ENCODE measurements around the gene YAF2. TPM values are rescaled to one million over a fixed set of nuclear protein-coding genes. Genes with fewer than 3 reads are reported as not detected.

The YAF2 gene
- total and polyA plus RNA-seq, 2 experiments from 2014 or later: 1.0 TPM

DNA sequence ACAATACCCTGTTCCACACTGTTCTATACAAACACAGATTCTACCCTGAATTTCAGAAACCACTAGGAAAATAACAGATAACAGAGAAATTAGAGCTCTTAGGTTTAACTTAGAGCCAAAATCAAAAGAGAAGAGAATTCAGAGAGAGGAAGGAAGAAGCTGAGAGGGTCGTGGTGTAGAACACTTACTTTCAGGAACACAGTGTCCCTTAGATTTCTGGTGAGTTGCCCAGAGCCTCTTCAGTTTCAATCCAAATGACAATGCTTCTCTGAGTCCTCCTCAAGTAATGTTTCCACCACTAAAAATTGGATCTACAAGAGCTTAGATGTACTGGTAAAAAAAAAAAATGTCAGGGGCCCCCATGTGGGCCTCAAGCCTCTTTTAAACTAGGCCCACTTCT lies 2.6 kb downstream of the YAF2 start:
- Histone ChIP-seq H3K9me2 (ENCODE audit: insufficient read depth) (no peaks in the 10 kb centered on the region), H3K27me3 (ENCODE audit: insufficient read depth) (peaks cover 92% of the 10 kb centered on the region), H3K4me1 (ENCODE audit: insufficient read depth) (peaks cover 7% of the 10 kb centered on the region; the same call in 1 of the 2 replicates), H3K4me3 (no peak overlapping the region), H3K27ac (ENCODE audit: low read depth) (no peak overlapping the region), H3F3A (replicated peaks; ENCODE audit: low read depth) (no peaks in the 10 kb centered on the region), H2AFZ (no peak overlapping the region), H3K36me3 (ENCODE audit: insufficient read depth) (no peaks in the 10 kb centered on the region), H4K20me1 (replicated peaks; ENCODE audit: insufficient read depth) (peaks cover 13% of the 10 kb centered on the region), H3K4me2 (no peak overlapping the region), H3K79me2 (replicated peaks; ENCODE audit: insufficient read depth) (no peaks in the 10 kb centered on the region)
- no peak overlapping the region for H3K4me3 Mint-ChIP-seq
- ATAC-seq (no peak), DNase-seq (ENCODE audit: low spot score) (no peak)
- peaks cover 7% of the 10 kb centered on the region for H3K4me1 Mint-ChIP-seq
- H3K27ac Mint-ChIP-seq: no peak overlapping the region
- no peaks in the 10 kb centered on the region; the same call in 2 of the 3 replicates for H3K36me3 Mint-ChIP-seq (ENCODE audit: low read depth)
- H3K9me3 Mint-ChIP-seq: peaks cover 4% of the 10 kb centered on the region; the same call in 2 of the 3 replicates
- TF ChIP-seq POLR2AphosphoS5 (IDR thresholded peaks at IDR 0.05; ENCODE audit: low read depth) (no peak), STAT1 (IDR thresholded peaks at IDR 0.05; ENCODE audit: unreplicated experiment) (no peak), CREB1 (CRISPR knock-in tag; IDR thresholded peaks at IDR 0.05; ENCODE audit: low read depth) (no peak), EZH2 (IDR thresholded peaks at IDR 0.05; ENCODE audit: low read depth, unreplicated experiment) (no peak), NANOG (IDR thresholded peaks at IDR 0.05; ENCODE audit: borderline replicate concordance) (no peak), REST (IDR thresholded peaks at IDR 0.05; ENCODE audit: unreplicated experiment) (no peak), ZNF114 (CRISPR knock-in tag; IDR thresholded peaks at IDR 0.05) (no peak), EZH2phosphoT487 (IDR thresholded peaks at IDR 0.05; ENCODE audit: unreplicated experiment) (no peak), JUNB (IDR thresholded peaks at IDR 0.05; ENCODE audit: unreplicated experiment) (no peak), ZNF331 (CRISPR knock-in tag; IDR thresholded peaks at IDR 0.05; ENCODE audit: low read depth) (no peak)
- TF ChIP-seq, protein P1, sequence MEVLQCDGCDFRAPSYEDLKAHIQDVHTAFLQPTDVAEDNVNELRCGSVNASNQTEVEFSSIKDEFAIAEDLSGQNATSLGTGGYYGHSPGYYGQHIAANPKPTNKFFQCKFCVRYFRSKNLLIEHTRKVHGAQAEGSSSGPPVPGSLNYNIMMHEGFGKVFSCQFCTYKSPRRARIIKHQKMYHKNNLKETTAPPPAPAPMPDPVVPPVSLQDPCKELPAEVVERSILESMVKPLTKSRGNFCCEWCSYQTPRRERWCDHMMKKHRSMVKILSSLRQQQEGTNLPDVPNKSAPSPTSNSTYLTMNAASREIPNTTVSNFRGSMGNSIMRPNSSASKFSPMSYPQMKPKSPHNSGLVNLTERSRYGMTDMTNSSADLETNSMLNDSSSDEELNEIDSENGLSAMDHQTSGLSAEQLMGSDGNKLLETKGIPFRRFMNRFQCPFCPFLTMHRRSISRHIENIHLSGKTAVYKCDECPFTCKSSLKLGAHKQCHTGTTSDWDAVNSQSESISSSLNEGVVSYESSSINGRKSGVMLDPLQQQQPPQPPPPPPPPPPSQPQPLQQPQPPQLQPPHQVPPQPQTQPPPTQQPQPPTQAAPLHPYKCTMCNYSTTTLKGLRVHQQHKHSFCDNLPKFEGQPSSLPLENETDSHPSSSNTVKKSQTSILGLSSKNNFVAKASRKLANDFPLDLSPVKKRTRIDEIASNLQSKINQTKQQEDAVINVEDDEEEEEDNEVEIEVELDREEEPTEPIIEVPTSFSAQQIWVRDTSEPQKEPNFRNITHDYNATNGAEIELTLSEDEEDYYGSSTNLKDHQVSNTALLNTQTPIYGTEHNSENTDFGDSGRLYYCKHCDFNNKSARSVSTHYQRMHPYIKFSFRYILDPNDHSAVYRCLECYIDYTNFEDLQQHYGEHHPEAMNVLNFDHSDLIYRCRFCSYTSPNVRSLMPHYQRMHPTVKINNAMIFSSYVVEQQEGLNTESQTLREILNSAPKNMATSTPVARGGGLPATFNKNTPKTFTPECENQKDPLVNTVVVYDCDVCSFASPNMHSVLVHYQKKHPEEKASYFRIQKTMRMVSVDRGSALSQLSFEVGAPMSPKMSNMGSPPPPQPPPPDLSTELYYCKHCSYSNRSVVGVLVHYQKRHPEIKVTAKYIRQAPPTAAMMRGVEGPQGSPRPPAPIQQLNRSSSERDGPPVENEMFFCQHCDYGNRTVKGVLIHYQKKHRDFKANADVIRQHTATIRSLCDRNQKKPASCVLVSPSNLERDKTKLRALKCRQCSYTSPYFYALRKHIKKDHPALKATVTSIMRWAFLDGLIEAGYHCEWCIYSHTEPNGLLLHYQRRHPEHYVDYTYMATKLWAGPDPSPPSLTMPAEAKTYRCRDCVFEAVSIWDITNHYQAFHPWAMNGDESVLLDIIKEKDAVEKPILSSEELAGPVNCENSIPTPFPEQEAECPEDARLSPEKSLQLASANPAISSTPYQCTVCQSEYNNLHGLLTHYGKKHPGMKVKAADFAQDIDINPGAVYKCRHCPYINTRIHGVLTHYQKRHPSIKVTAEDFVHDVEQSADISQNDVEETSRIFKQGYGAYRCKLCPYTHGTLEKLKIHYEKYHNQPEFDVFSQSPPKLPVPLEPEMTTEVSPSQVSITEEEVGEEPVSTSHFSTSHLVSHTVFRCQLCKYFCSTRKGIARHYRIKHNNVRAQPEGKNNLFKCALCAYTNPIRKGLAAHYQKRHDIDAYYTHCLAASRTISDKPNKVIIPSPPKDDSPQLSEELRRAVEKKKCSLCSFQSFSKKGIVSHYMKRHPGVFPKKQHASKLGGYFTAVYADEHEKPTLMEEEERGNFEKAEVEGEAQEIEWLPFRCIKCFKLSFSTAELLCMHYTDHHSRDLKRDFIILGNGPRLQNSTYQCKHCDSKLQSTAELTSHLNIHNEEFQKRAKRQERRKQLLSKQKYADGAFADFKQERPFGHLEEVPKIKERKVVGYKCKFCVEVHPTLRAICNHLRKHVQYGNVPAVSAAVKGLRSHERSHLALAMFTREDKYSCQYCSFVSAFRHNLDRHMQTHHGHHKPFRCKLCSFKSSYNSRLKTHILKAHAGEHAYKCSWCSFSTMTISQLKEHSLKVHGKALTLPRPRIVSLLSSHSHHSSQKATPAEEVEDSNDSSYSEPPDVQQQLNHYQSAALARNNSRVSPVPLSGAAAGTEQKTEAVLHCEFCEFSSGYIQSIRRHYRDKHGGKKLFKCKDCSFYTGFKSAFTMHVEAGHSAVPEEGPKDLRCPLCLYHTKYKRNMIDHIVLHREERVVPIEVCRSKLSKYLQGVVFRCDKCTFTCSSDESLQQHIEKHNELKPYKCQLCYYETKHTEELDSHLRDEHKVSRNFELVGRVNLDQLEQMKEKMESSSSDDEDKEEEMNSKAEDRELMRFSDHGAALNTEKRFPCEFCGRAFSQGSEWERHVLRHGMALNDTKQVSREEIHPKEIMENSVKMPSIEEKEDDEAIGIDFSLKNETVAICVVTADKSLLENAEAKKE (CRISPR knock-in tag; IDR thresholded peaks at IDR 0.05): no peak
- TF ChIP-seq, protein P2, sequence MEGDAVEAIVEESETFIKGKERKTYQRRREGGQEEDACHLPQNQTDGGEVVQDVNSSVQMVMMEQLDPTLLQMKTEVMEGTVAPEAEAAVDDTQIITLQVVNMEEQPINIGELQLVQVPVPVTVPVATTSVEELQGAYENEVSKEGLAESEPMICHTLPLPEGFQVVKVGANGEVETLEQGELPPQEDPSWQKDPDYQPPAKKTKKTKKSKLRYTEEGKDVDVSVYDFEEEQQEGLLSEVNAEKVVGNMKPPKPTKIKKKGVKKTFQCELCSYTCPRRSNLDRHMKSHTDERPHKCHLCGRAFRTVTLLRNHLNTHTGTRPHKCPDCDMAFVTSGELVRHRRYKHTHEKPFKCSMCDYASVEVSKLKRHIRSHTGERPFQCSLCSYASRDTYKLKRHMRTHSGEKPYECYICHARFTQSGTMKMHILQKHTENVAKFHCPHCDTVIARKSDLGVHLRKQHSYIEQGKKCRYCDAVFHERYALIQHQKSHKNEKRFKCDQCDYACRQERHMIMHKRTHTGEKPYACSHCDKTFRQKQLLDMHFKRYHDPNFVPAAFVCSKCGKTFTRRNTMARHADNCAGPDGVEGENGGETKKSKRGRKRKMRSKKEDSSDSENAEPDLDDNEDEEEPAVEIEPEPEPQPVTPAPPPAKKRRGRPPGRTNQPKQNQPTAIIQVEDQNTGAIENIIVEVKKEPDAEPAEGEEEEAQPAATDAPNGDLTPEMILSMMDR (conservative IDR thresholded peaks at IDR 0.05; ENCODE audit: low read depth in 2 of 2): no peak
- TF ChIP-seq, protein P3, sequence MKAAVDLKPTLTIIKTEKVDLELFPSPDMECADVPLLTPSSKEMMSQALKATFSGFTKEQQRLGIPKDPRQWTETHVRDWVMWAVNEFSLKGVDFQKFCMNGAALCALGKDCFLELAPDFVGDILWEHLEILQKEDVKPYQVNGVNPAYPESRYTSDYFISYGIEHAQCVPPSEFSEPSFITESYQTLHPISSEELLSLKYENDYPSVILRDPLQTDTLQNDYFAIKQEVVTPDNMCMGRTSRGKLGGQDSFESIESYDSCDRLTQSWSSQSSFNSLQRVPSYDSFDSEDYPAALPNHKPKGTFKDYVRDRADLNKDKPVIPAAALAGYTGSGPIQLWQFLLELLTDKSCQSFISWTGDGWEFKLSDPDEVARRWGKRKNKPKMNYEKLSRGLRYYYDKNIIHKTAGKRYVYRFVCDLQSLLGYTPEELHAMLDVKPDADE (IDR thresholded peaks at IDR 0.05): no peak
- H3K27me3 Mint-ChIP-seq (ENCODE audit: insufficient read depth, low read depth, poor library complexity): peaks cover 54% of the 10 kb centered on the region
